ENCODE measurements around the gene SDR42E2. TPM values are rescaled to one million over a fixed set of nuclear protein-coding genes. Genes with fewer than 3 reads are reported as not detected.

The SDR42E2 gene
- total RNA-seq, 4 donors from 2014 or later, result not detected

GRCh38 chr16:22190776-22191531 is 28.6 kb downstream of the SDR42E2 start:
- intact Hi-C loops (cut with DNase I; ENCODE audit: low total_unique reads), result loop anchor here (10.0 kb wide), 1 partner anchor 1286 kb away; the partner anchor contains the start of genes DCUN1D3 and LYRM1
- TF ChIP-seq POLR2A (IDR thresholded peaks at IDR 0.05) (peak in 1 of 2 donors; percentile 38), CTCF (IDR thresholded peaks at IDR 0.05) (no peak)
- WGBS, 2 donors, result 0 to 1% methylated on average over 42 to 43 of the region's 43 CpGs
- H3K4me3 ChIP-seq (ENCODE audit: low read depth, poor library complexity, severe bottlenecking), result no peak overlapping the region
- DNase-seq (ENCODE audit: low spot score in 2 of 2), result peak; percentile 100

DNA sequence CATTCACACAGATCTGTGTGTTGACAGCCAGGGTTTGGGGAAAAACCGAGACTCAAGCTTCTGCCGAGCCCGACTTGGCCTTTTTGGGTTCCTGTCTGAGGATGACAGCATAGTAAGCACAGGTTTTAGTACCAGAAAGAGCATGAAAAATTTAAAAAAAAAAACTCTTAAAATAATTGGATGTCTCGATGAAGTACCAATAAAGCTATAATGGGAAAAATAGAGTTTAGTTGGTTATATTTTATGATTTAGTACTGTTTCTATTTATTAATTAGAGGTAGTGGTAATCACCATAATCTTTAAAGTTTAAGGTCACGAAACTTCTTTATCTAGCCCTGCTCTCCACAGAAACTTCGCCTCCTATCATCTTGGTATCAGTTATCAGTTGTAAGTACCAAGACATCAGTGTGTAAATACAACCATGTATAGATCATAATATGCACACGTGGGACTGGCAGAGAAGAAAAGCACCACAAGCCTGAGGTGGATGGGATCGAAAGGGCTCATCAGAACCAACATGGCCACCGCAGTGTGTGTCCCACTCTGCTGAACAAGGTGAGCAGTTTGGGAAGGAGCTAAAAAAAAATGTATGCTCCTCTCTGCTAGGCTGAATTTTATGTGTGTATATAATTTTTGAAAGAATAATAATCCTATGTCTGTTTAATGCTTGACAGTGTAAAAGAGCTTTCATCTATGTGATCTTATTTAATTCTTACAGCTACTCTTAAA is 29.4 kb downstream of the SDR42E2 start:
- intact Hi-C loops (cut with DNase I; ENCODE audit: low total_unique reads), result loop anchor here (10.0 kb wide), 1 partner anchor 1287 kb away; the partner anchor contains the start of genes DCUN1D3 and LYRM1
- TF ChIP-seq POLR2A (IDR thresholded peaks at IDR 0.05) (no peak), CTCF (IDR thresholded peaks at IDR 0.05) (no peak)
- WGBS, 2 donors, result 6 to 9% methylated on average over 9 of the region's 9 CpGs
- H3K4me3 ChIP-seq (ENCODE audit: low read depth, poor library complexity, severe bottlenecking), result no peak overlapping the region
- DNase-seq (ENCODE audit: low spot score in 2 of 2), result no peak

- WGBS, 2 donors, result 12 to 15% methylated on average over 16 of the region's 16 CpGs
- no peak for TF ChIP-seq CTCF (IDR thresholded peaks at IDR 0.05)
- no peak for TF ChIP-seq POLR2A (IDR thresholded peaks at IDR 0.05)
- DNase-seq (ENCODE audit: low spot score in 2 of 2), result peak; percentile 94 to 97
- no peak overlapping the region for H3K4me3 ChIP-seq (ENCODE audit: low read depth, poor library complexity, severe bottlenecking)
- intact Hi-C loops (cut with DNase I; ENCODE audit: low total_unique reads), result loop anchor here (10.0 kb wide), 1 partner anchor 1288 kb away; the partner anchor contains the start of genes DCUN1D3 and LYRM1
Measured at GRCh38 chr16:22192261-22193062, 30.2 kb downstream of the SDR42E2 start.

DNA sequence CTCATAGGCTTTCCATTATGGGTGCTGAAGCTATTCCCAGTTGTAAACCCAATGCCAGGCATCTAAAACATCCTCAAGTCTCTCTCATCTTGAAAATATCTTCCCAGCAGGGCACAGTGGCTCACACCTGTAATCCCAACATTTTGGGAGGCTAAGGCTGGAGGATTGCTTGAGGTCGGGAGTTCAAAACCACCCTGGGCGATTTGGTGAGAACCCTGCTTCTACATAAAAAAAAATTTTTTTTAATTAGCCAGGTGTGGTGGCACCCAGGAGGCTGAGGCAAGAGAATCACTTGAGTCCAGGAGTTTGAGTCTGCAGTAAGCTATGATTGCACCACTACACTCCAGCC is 30.7 kb downstream of the SDR42E2 start:
- no peak for DNase-seq (ENCODE audit: low spot score in 2 of 2)
- no peak for TF ChIP-seq CTCF (IDR thresholded peaks at IDR 0.05)
- no peak for TF ChIP-seq POLR2A (IDR thresholded peaks at IDR 0.05)
- WGBS, 2 donors, result 83 to 96% methylated on average over 2 of the region's 2 CpGs
- H3K4me3 ChIP-seq (ENCODE audit: low read depth, poor library complexity, severe bottlenecking), result no peak overlapping the region
- intact Hi-C loops (cut with DNase I; ENCODE audit: low total_unique reads), result loop anchor here (10.0 kb wide), 1 partner anchor 1288 kb away; the partner anchor contains the start of genes DCUN1D3 and LYRM1

- no peak for TF ChIP-seq POLR2A (IDR thresholded peaks at IDR 0.05)
- no peak for TF ChIP-seq CTCF (IDR thresholded peaks at IDR 0.05)
- intact Hi-C loops (cut with DNase I; ENCODE audit: low total_unique reads), result loop anchor here (10.0 kb wide), 1 partner anchor 1290 kb away; the partner anchor contains the start of genes DCUN1D3 and LYRM1
- no peak for DNase-seq (ENCODE audit: low spot score in 2 of 2)
- no peak overlapping the region for H3K4me3 ChIP-seq (ENCODE audit: low read depth, poor library complexity, severe bottlenecking)
- 63 to 65% methylated on average over 9 of the region's 9 CpGs for WGBS, 2 donors
Measured at GRCh38 chr16:22194707-22195444, 32.6 kb downstream of the SDR42E2 start.
